H4 (cell line): ENCODE data around the gene PHPT1. TPM values are rescaled to one million over a fixed set of nuclear protein-coding genes. Genes with fewer than 3 reads are reported as not detected.
"Not testable (repeated sequence)": the region's sequence is repeated elsewhere in the genome, so short reads cannot be mapped to it uniquely, and the experiment has no call there.

Source experiments
- DNase-seq: peaks from one replicate; pipeline ENCODE4 v3.0.0-alpha.2; 2015; ENCODE audit warnings: low spot score
- total RNA-seq: library from RNA; depleted of rRNA; stranded (reverse); fragments of >200 nt; shearing (Covaris generic); gene quantifications from 2 replicates; pipeline ENCODE4 v1.2.3, GENCODE V29; 2014; rRNA removed

Gene PHPT1
- total RNA-seq = 100 and 119 TPM in 2 replicates

DNA sequence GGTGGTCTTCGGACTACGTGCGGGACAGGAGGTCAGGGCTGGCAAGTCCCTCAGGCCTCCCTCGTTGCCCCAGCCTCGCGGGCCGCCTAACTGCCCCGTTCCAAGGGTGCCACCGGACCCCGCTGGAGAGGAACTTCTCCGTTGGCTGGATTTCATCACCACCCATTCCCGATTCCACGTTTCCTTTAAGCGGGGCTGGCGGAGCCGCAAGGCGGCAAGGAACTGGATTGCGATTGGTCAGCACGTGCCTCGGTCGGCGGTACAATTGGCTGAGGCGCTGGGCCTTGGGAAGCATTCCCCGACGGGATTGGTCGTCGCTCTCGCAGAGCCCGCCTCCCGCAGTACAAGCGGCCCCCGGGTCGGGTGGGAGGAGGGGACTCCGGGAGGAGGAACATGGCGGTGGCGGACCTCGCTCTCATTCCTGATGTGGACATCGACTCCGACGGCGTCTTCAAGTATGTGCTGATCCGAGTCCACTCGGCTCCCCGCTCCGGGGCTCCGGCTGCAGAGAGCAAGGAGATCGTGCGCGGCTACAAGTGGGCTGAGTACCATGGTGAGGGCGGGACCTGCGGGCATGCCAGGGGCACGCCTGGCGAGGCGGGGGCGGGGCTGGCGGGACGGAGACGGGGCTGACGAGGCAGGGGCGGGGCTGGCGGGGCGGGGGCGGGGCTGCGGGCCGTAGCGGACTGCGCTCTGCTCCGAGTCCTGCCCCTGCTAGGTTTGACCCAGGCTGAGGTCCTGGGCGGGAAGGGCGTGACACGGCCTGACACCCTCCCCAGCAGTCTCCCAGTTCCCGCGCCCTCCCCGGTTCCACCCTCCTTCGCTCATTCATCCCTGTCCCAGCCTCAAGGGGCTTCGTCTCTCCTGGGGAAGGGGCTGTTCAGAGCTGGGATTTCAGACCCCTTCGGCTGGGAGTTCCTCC, at the start of gene PHPT1:
Gene PHPT1, plus strand, starts transcription at position 372 of the 922 bp plus-strand sequence. Its CDS starts 22 bp downstream, at position 394.
- DNase-seq = peak; percentile 98

DNA sequence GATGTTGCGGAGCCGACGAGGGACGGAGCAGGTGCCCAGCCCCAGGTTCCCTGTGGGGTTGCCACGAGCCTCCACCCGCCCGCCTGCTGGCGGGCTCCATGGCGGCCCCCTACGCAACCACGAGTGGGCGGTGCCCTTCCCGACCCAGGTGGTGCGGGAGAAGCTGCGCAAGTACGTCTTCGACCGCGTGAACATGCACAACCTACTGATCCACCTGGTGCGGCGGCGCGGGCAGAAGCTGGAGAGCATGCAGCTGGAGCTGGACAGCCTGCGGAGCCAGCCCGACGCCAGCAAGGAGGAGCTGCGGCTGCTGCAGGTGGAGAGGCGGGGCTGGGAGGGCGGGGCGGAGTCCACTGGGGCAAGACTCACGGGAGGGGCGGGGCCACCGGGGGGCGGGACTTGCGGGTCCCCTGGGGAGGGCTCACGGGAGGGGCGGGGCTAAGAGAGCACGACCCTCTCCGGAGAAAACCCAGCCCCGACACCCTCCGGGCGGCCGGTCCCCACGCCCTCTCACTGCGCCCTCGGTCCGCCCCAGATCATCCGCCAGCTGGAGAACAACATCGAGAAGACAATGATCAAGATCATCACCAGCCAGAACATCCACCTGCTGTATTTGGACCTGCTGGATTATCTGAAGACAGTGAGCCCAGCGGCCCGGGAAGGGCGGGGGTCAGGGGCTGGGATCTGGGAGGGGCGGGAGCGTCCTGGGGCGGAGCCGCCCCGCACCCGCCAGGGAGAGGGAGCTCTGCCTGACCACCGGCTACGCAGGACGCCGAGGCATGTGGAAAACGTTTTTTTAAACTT, 49.2 kb upstream of the PHPT1 start:
- DNase-seq = peak; percentile 72

DNA sequence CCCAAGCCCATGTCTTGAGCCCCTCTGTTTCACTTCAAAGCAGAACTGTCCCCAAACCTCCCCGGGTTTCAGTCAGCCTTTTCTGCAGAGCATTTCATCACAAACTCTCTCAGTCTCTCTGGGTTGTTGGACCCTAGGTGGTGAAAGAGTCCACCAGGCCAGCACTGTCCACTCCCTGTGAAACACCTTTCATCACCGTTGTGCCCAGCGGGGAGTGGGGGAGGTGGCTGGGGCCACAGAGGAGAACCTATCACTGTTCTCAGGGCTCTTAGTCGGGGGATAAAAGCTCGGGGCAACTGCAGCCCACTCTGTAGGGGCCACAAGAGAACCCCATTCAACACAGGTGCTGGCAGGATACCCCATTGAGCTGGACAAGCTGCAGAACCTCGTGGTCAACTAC, 46.9 kb upstream of the PHPT1 start:
- DNase-seq = no peak

DNA sequence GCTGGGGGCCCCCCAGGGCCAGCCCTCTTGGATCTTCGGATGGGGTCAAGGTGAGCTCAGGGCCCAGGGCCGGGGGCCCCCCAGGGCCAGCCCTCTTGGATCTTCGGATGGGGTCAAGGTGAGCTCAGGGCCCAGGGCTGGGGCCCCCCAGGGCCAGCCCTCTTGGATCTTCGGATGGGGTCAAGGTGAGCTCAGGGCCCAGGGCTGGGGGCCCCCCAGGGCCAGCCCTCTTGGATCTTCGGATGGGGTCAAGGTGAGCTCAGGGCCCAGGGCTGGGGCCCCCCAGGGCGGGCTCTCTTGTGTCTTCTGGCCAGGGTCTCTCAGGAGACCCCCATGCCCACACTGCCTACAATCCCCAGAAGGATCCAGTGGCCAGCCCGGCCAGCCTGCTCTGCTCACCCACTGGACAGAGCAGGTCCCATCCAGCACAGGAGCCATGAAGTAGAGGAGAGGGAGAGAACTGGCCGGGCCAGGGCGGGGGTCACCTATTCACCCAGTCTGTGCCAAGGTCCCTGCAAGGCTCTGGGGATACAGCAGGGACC, 46.1 kb upstream of the PHPT1 start:
- DNase-seq = not testable (repeated sequence)

DNA sequence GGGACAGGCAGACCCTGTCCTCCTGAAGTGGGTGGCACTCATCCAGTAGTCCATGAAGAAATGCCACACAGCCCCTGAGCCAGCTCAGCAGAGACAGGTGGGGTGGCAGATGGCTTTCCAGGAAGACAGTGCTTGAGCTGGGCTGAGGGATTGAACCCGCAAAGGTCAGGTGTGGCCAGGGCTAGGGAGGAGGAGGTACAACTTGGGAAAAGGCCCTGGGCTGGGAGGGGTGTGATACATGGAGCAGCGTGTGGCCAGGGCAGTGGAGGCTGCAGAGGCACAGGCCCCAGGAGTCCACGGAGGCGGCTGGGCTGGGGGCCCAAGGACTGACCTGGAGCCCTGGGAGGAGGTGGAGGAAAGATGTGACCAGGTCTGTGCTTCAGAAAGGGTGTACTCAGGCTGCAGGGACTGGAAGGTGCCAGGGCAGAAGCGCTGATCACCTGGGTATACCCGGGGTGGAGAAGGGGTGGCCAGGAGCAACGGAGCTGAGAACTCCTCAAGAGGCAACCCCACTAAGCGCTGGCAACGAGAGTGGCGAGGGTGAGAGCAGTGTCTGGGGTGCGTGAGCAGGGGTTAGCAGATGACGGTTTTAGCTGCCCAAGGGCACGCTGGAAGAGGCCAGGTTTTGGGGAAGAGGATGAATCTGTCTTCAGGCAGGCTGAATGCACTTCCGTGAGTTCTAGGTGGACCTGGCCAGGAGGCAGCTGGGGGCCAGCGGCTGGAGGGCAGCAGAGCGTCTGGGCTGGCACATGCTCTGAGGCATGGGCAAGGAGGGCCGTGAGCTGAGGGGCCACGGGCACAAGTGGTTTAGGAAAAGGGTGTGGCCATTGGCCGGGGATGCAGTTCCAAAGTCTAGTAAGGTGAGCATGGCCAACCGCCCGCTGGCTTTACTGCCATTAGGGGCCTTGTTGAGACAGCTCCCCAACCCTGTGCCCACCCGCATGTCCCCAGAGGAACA, 45.4 kb upstream of the PHPT1 start:
- DNase-seq = no peak

DNA sequence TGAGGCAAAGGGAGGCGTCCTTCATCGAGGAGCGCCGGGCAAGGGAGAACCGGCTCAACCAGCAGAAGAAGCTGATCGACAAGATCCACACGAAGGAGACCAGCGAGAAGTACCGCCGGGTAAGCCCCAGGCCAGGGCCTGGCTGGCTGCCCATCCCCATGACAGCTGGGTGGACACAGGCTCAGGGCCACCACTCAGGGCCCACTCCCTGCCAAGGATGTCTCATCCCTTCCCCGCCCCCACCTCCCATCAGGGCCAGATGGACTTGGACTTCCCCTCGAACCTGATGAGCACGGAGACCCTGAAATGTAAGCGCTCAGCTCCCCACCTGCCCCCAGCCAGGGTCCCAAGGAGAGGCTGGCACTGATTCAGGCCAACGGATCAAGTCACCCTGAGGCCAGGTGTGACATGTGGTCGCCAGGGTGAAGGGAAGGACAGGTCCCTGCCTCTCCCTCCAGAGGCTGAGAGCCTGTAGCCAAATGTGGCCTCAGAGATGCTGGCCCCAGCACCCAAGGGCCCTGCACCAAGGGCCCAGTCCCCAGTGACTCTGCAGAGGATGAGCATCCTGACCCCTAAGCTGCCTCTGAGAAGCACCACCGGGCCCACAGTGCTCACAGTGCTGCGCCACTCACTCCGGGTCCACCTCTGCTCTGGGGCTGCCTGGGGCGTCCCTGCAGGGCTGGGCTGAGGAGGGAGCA, 44.6 kb upstream of the PHPT1 start:
- DNase-seq = no peak

DNA sequence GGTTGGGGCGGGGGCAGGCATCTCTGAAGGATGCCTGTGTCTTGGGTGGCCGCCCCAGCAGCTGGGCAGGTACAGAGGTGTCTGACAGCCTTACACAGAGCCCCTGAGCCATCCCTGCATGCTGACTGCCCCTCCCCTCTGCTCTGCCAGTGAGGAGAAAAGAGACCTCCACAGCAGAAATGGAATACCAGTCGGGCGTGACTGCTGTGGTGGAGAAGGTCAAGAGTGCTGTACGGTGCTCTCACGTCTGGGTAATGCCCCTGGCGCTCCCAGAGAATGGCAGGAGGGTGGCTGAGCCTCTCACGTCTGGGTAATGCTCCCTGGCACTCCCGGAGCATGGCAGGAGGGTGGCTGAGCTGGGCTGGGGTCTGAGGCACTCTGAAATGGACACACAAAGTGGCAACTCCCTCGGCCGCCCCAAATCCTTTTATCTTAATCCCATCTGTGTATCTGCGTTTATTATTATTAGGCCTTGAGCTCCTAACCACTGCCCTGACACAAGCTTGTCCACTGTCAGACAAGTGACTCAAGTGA, 43.9 kb upstream of the PHPT1 start:
- DNase-seq = no peak

DNA sequence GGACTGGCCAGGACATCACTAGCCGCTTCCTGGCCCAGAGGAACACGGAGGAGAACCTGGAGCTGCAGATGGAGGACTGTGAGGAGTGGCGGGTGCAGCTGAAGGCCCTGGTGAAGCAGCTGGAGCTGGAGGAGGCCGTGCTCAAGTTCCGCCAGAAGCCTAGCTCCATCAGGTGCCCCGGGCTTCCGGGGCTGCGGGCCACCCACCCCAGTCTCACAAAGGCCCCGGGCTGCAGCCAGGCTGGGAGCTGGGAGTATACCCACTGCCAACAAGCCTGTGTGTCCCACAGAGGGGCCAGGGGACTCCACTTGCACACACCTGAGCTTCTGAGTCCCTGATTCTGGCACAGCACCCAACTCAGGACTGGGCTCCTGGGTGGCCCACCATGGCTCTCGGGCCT, 43.1 kb upstream of the PHPT1 start:
- no peak for DNase-seq

DNA sequence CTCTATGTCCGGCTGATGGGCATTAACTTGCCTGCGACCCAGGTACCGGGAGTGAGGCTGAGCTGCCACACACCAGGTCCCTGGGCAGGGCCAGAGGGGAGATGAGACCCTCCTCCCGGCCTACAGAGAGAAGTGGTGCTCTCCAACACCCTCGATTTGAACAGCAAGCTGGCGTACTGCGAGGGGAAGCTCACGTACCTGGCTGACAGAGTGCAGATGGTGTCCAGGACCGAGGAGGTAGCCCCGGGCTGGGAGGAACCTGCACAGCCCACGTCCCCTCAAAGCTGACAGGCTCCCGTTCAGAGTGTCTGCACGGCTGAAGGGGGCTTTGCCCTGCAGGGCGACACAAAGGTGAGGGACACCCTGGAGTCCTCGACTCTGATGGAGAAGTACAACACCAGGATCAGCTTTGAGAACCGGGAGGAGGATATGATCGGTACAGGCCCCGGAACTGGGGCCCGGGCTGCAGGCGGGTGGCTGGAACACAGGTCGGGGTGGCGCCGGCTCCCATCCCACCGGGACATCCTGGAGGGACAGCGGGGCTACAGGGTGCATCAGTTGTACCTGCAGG, 42.5 kb upstream of the PHPT1 start:
- no peak for DNase-seq

DNA sequence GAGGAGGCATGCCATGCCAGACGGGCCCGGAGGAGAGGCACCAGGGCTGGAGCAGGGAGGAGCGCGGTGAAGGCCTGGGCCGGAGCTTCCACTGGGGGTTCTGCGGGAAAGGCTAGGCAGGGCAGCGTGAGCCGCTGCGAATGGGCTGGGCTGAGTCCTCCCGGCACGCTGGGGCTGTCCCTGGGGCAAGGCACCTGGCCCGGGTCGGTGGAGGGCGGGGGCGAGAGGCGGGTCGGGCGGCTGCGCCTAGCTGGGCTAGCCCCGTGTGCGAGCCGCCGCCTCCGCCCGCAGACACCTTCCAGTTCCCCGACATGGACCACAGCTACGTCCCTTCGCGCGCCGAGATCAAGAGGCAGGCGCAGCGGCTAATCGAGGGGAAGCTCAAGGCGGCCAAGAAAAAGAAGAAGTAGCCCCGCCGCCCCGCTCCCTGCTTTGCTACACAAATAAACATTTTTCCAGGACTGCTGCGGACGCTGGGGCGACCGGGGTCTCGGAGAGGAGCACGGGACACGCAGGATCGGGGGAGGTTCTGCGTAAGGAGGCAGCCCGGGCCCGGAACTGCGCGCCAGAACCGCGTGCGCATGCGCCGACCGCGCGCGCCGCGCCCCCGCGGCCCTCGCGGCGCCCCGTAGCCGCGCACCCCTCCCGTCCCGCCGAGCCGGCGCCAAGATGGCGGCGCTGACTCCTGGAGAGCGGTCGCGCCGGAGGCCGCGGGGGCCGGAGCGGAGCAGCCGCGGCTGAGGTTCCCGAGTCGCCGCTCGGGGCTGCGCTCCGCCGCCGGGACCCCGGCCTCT, 41.7 kb upstream of the PHPT1 start, which contains the start of gene RABL6:
Gene RABL6, plus strand, starts transcription at position 668 of the 794 bp plus-strand sequence. CDS start 249 bp downstream, outside the sequence.
- DNase-seq = peak; percentile 41

DNA sequence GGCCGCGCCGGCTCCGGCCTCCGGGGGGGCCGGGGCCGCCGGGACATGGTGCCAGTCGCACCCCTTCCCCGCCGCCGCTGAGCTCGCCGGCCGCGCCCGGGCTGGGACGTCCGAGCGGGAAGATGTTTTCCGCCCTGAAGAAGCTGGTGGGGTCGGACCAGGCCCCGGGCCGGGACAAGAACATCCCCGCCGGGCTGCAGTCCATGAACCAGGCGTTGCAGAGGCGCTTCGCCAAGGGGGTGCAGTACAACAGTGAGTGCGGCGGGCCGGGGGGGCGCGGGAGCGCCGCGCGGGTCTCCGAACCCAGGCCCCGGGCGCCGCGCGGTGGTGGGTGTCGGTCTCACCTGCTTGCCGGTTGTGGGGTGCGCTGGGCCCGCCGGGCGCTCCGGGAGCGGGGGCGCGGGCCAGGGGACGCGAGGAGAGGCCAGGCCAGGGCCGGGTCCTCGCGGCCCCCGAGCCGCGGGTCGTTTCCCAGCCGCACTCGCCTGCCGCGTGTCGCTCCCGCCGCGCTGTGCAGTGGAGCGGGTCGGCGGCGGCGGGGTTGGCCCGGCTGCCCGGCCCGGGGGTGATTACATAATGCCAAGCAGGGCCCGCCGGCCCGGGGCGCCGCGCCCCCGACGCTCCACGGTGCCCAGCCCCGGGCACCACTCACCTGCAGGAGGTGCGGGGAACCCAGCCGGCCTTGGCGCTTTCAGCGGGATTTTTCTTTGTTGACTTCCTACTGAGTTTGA, 41.0 kb upstream of the PHPT1 start:
- no peak for DNase-seq

DNA sequence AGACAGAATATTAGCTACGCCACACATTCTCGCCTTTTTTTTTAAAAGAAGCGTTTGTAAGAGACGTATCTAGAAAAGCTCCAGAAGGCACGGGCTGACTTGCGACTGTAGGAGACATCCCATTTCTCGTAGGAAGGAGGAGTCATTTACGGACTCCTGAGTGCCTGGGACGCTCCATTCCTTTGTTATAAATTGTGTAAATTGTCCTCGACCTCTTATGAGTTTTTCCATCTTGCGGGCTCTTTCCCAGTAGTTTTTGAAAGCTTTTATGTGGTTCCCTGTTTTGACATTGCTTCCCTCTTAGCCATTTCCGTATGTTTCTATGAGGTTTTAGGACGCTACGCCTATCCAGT, 40.4 kb upstream of the PHPT1 start:
- no peak for DNase-seq

DNA sequence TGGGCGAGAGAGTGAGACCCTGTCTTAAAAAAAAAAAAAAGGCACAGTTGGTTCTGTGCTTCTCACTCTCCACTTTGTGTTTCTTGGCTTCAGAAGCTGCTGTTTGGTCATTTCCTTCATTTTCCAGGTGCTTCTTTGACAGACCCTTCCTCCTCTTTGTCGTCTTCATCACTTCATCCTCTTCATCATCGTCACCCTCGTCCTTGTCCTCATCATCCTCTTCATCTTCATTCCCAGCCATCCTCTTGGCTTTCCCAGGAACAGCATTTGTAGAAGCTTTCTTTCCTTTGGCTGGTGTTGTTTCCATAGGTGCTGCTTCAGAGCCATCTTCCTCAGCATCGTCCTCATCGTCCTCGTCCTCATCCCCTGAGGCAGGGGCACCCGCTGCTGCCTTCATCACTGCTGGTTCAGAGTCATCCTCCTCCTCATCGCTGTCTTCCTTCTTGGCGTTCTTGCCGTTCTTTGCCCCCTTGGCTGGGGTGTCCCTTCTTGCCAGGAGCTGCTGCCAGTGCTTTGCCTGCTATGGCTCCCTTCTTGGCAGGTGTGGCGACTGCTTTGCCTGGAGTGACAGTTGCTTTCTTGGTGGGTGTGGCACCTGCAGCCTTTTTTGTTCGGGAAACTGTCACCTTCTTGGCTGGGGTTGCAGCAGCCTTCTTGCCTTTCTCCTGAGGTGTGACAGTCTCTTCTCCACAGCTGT, 34.3 kb upstream of the PHPT1 start:
- DNase-seq = no peak

DNA sequence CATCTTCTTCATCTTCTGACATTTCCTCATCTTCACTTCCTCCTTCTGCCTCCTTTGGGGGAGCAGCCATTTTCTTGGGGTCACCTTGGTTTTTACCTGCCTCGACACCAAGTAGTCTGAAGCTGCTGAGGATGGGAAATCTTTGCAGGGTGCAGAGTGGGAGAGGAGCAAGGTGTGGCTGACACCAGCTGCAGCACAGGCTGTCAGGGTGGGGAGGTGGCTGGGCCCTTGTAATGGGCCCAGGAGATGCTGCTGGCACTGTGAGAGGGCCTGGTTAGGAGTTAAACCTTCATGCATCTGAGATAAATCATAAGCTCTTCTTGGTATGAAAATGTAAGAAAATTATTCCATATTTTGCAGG, 33.8 kb upstream of the PHPT1 start:
- DNase-seq = no peak

DNA sequence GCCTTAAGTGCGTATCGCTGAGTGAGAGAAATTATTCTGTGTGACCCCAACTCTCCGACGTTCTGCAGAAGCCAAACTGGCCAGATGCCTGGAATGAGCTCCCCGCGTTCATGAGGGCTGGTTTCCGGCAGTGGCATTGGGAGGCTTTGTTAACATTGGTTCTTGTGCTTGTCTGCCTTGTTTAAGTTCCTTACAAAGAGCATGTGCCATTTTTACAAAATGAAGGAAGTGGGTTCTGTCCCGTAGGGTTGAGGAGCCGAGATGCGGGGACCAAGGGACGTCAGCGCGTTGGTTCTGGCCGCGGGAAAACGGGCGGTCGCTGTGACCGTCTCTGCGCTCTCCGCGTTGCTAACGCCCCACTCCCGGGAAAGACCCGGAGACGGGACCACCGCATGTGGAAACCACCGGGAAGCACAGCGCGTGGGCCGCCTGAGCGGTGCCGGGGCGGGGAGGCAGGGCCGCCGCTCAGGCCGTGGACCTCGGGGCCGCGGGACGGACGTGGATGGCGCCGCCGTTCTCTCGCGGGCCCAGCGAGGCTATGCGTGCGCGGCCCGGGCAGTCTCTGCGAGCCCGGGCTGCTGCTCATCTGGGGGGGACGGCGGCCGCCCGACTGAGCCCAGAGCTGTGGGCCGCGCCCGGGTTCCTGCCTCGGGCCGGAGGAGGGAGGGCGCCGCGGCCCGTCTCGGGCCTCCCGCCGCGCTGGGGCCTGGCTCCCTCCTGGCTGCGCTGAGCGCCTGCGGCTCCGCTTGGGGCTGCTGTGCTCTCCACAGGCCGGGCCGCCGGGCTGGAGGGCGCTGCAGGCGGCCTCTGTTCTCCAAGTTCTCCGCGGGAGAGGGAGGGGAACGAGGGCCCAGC, 28.0 kb upstream of the PHPT1 start:
- no peak for DNase-seq

DNA sequence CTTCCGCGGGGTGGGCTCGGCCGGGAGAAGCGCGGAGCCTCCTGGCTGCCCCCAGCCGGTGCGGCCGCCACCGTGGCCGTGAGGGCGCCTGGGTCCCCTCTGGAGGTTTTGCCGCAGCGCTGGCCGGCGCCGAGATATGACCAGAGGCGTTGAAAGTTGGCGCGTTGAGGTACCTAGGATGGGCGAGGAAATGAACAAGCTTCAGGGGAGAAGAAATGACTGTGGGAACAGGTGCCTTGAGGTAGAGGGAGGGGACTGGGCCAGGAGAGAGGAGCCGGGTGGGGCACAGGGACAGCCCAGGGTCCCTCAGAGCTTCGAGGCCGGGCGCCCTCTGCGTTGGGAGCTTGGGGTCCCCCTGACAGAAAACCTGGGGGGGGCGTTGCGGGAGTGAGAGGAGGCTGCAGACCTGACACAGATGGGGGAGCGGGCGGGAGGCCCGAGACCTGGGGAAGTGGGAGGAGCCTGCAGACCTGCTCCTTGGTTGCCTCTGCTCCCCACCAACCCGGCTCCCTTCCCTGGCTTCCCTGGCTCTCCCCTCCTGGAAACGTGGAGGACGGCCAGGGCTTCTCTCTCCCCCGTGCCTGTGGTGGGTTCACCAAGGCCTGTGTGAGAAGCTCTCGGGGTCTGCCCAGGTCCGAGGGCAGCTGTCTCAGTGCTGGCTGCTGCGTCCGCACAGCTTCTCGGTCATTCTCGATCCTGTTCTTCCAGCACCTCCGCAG, 27.2 kb upstream of the PHPT1 start:
- DNase-seq = no peak
